GM19395 (cell line): Measurements from ENCODE around the gene XXYLT1.
A peak's percentile ranks its signal among the peaks of the same experiment; 100 is the strongest.

Experiments used
- ATAC-seq: cut with Tn5 transposase; IDR thresholded peaks from one replicate; pipeline ENCODE4 v1.9.1; 2021; ENCODE audit warnings: mild to moderate bottlenecking, moderate library complexity; ENCODE audit not compliant: unreplicated experiment

The XXYLT1 gene

GRCh38 chr3:195155570-195156241 is 115.3 kb downstream of the XXYLT1 start:
- no peak for ATAC-seq

- no peak for ATAC-seq
These were observed 116.0 kb downstream of the XXYLT1 start for GRCh38 chr3:195154793-195155535.

- ATAC-seq, result no peak
These were observed 116.7 kb downstream of the XXYLT1 start for GRCh38 chr3:195154111-195154791.

GRCh38 chr3:195153653-195154052 is 117.3 kb downstream of the XXYLT1 start:
- no peak for ATAC-seq

GRCh38 chr3:195153130-195153529 is 117.8 kb downstream of the XXYLT1 start:
- ATAC-seq, result no peak

GRCh38 chr3:195151866-195152541 is 119.0 kb downstream of the XXYLT1 start:
- no peak for ATAC-seq

GRCh38 chr3:195151402-195151801 is 119.6 kb downstream of the XXYLT1 start:
- ATAC-seq, result no peak

- ATAC-seq, result no peak
These were observed 120.5 kb downstream of the XXYLT1 start for GRCh38 chr3:195150181-195151118.

GRCh38 chr3:195149292-195150030 is 121.5 kb downstream of the XXYLT1 start:
- ATAC-seq, result no peak

GRCh38 chr3:195148549-195148948 is 122.4 kb downstream of the XXYLT1 start:
- no peak for ATAC-seq

GRCh38 chr3:195147649-195148080 is 123.3 kb downstream of the XXYLT1 start:
- ATAC-seq, result peak; percentile 85

- ATAC-seq, result no peak
These were observed 124.8 kb downstream of the XXYLT1 start for GRCh38 chr3:195146131-195146530.

- no peak for ATAC-seq
These were observed 125.4 kb downstream of the XXYLT1 start for GRCh38 chr3:195145579-195145978.

- no peak for ATAC-seq
These were observed 127.7 kb downstream of the XXYLT1 start for GRCh38 chr3:195143221-195143620.

GRCh38 chr3:195142519-195142918 is 128.4 kb downstream of the XXYLT1 start:
- no peak for ATAC-seq

GRCh38 chr3:195140816-195141793 is 129.9 kb downstream of the XXYLT1 start:
- ATAC-seq, result no peak

GRCh38 chr3:195140410-195140809 is 130.5 kb downstream of the XXYLT1 start:
- no peak for ATAC-seq

- no peak for ATAC-seq
These were observed 131.1 kb downstream of the XXYLT1 start for GRCh38 chr3:195139876-195140240.
